PC-3 (cell line): ENCODE measurements around the gene AKT1. TPM values are rescaled to one million over a fixed set of nuclear protein-coding genes. Genes with fewer than 3 reads are reported as not detected.

Experiments used
- ATAC-seq: fragments of 200-7000 bp; cut with Tn5 transposase; 2 replicates; pipeline ENCODE4 v1.9.1; 2020; ENCODE audit warnings: mild to moderate bottlenecking, moderate library complexity
- BruUV-seq: library from RNA; stranded (reverse); fragments of 400-500 nt; replicated peaks from 2 replicates; lab custom pipeline; 2021; lab: Mats Ljungman, UMichigan
- CTCF ChIA-PET: fragments of 300-600 bp; sonication (Branson Sonifier 250); formaldehyde crosslinking; loops from one replicate; lab custom pipeline; 2022; ENCODE audit warnings: antibody characterized with exemption; lab: Charles Lee
- POLR2A ChIA-PET: fragments of 300-600 bp; sonication (Branson Sonifier 250); formaldehyde crosslinking; loops from one replicate; lab custom pipeline; 2022; ENCODE audit warnings: antibody characterized with exemption; ENCODE audit not compliant: unreplicated experiment; lab: Charles Lee
- DNase-seq: peaks from one replicate; pipeline ENCODE4 v3.0.0-alpha.2; 2015
- H2AFZ ChIP-seq: fragments of 300-600 bp; sonication (generic); 2 replicates; pipeline ENCODE4 v1.6.0; 2016; ENCODE audit warnings: antibody characterized with exemption, low read length
- H3F3A ChIP-seq: fragments of 300-600 bp; sonication (generic); one replicate; pipeline ENCODE4 v1.6.0; 2017; ENCODE audit warnings: antibody characterized with exemption, low read length, control low read depth, mild to moderate bottlenecking; ENCODE audit not compliant: unreplicated experiment
- H3K27ac ChIP-seq: fragments of 300-600 bp; sonication (generic); 2 replicates; pipeline ENCODE4 v1.5.1; 2016; ENCODE audit warnings: mild to moderate bottlenecking, low read length
- H3K27me3 ChIP-seq: fragments of 300-600 bp; sonication (generic); 2 replicates; pipeline ENCODE4 v1.6.1; 2016; ENCODE audit warnings: low read length, mixed read lengths
- H3K36me3 ChIP-seq: fragments of 300-600 bp; sonication (generic); 2 replicates; pipeline ENCODE4 v1.6.1; 2016; ENCODE audit warnings: low read depth, mixed run types, low read length, mixed read lengths
- H3K4me1 ChIP-seq: fragments of 300-600 bp; sonication (generic); 2 replicates; pipeline ENCODE4 v1.5.1; 2016; ENCODE audit warnings: low read length; ENCODE audit not compliant: insufficient read depth
- H3K4me2 ChIP-seq: fragments of 300-600 bp; sonication (generic); 2 replicates; pipeline ENCODE4 v1.6.0; 2016; ENCODE audit warnings: low read length
- H3K4me3 ChIP-seq: fragments of 300-600 bp; sonication (generic); 2 replicates; pipeline ENCODE4 v1.5.1; 2016; ENCODE audit warnings: mild to moderate bottlenecking, low read length, mixed read lengths
- H3K79me2 ChIP-seq: fragments of 300-600 bp; sonication (generic); 2 replicates; pipeline ENCODE4 v1.6.1; 2017; ENCODE audit warnings: low read length, mixed read lengths
- H3K9ac ChIP-seq: fragments of 300-600 bp; sonication (generic); 2 replicates; pipeline ENCODE4 v1.6.0; 2016; ENCODE audit warnings: mild to moderate bottlenecking, low read length
- H3K9me2 ChIP-seq: fragments of 300-600 bp; sonication (generic); replicated peaks from 2 replicates; pipeline ENCODE4 v1.6.1; 2016; ENCODE audit warnings: mixed run types, low read length, mixed read lengths
- H3K9me3 ChIP-seq: fragments of 300-600 bp; sonication (generic); 2 replicates; pipeline ENCODE4 v1.6.1; 2016; ENCODE audit warnings: low read length, mixed read lengths
- H4K20me1 ChIP-seq: fragments of 300-600 bp; sonication (generic); 2 replicates; pipeline ENCODE4 v1.6.1; 2016; ENCODE audit warnings: low read length, mixed read lengths
- CTCF ChIP-seq: fragments of 300-600 bp; sonication (generic); conservative IDR thresholded peaks from 2 replicates; pipeline ENCODE4 v1.5.1; 2017; ENCODE audit warnings: antibody characterized with exemption, low read depth, mild to moderate bottlenecking, low read length
- EZH2 ChIP-seq: fragments of 300-600 bp; sonication (generic); IDR thresholded peaks from one replicate; pipeline ENCODE4 v1.6.1; 2017; ENCODE audit warnings: antibody characterized with exemption, mild to moderate bottlenecking, low read length; ENCODE audit not compliant: unreplicated experiment
- EZH2phosphoT487 ChIP-seq: fragments of 300-600 bp; sonication (generic); IDR thresholded peaks from 2 replicates; pipeline ENCODE4 v1.6.1; 2018; ENCODE audit warnings: mild to moderate bottlenecking, antibody characterized with exemption, low read length, borderline replicate concordance
- intact Hi-C: fragments of 100-400 bp; cut with micrococcal nuclease; formaldehyde crosslinking; loops from 2 replicates; pipeline ENCODE4 v1.9.0; 2023
- total RNA-seq: library from RNA; depleted of rRNA; stranded (reverse); fragments of >200 nt; gene quantifications from 2 replicates; pipeline ENCODE4 v1.2.3, GENCODE V29; 2014

The AKT1 gene
- total RNA-seq, 1 experiment from 2014 or later, result 196 TPM

- no peaks in the 10 kb centered on the region for H3K4me1 ChIP-seq
- H3K9me3 ChIP-seq, result no peaks in the 10 kb centered on the region
- no peaks in the 10 kb centered on the region for H3K27me3 ChIP-seq
- DNase-seq (no peak), ATAC-seq (no peak; the same call in 1 of the 2 replicates)
- TF ChIP-seq CTCF, result no peak
- no peak overlapping the region for H3K9ac ChIP-seq
- no TSS peak for BruUV-seq
- no peak overlapping the region for H2AFZ ChIP-seq
- no peaks in the 10 kb centered on the region for H3F3A ChIP-seq
- no peak overlapping the region for H3K4me3 ChIP-seq
- H3K9me2 ChIP-seq, result no peaks in the 10 kb centered on the region
- peaks cover 27% of the 10 kb centered on the region for H3K36me3 ChIP-seq
- 0 out of 2 replicates have a peak, but pooled peaks cover 3% of the 10 kb centered on the region for H4K20me1 ChIP-seq
- no peak overlapping the region for H3K27ac ChIP-seq
- no peaks in the 10 kb centered on the region for H3K79me2 ChIP-seq
- no peak overlapping the region for H3K4me2 ChIP-seq
- intact Hi-C loops, result no loop called here
- ChIA-PET CTCF (no interaction called here), POLR2A (no interaction called here)
Observed at GRCh38 chr14:104774453-104775072, 21.0 kb downstream of the AKT1 start.

- CTCF ChIA-PET, result no interaction called here
- no peaks in the 10 kb centered on the region for H3K4me1 ChIP-seq
- no TSS peak for BruUV-seq
Observed at GRCh38 chr14:104773505-104774452, 21.8 kb downstream of the AKT1 start.

More at GRCh38 chr14:104773505-104774452, 21.8 kb downstream of the AKT1 start:
- Histone ChIP-seq H2AFZ (no peak overlapping the region), H3K36me3 (peaks cover 27% of the 10 kb centered on the region), H3K27ac (no peak overlapping the region), H3F3A (no peaks in the 10 kb centered on the region), H3K4me3 (no peak overlapping the region), H3K4me2 (no peak overlapping the region), H3K27me3 (no peaks in the 10 kb centered on the region), H3K9me3 (no peaks in the 10 kb centered on the region), H3K79me2 (no peaks in the 10 kb centered on the region), H3K9ac (no peak overlapping the region), H4K20me1 (0 out of 2 replicates have a peak, but pooled peaks cover 3% of the 10 kb centered on the region), H3K9me2 (no peaks in the 10 kb centered on the region)
- intact Hi-C loops, result no loop called here
- DNase-seq, result no peak
- POLR2A ChIA-PET, result no interaction called here
- TF ChIP-seq CTCF (no peak), EZH2 (no peak), EZH2phosphoT487 (no peak)
- ATAC-seq, result no peak
